ENCODE data around the gene NKAIN2.

NKAIN2 gene

GRCh38 chr6:124467366-124467765 is 663.7 kb downstream of the NKAIN2 start:
- Histone ChIP-seq H3K9me3 (replicated peaks; ENCODE audit: insufficient read depth, low read length) (no peaks in the 10 kb centered on the region), H3K27ac (ENCODE audit: low read length) (no peak overlapping the region), H3K36me3 (replicated peaks; ENCODE audit: insufficient read depth, low read length) (no peaks in the 10 kb centered on the region), H3K27me3 (replicated peaks; ENCODE audit: insufficient read depth, low read length) (no peaks in the 10 kb centered on the region), H3K4me3 (ENCODE audit: low read length) (no peak overlapping the region), H3F3A (ENCODE audit: insufficient read depth, low read length) (no peaks in the 10 kb centered on the region), H2AFZ (ENCODE audit: low read length) (no peak overlapping the region), H3K4me2 (ENCODE audit: low read depth, low read length) (no peak overlapping the region), H3K9ac (ENCODE audit: low read length) (no peak overlapping the region), H4K20me1 (ENCODE audit: insufficient read depth, low read length) (no peaks in the 10 kb centered on the region), H3K4me1 (ENCODE audit: low read length) (no peaks in the 10 kb centered on the region), H3K79me2 (ENCODE audit: low read length) (no peaks in the 10 kb centered on the region), H3K9me2 (replicated peaks; ENCODE audit: insufficient read depth, low read length) (no peaks in the 10 kb centered on the region)
- DNase-seq = no peak
- TF ChIP-seq EZH2phosphoT487 (IDR thresholded peaks at IDR 0.05; ENCODE audit: low read length) (no peak), EZH2 (optimal IDR thresholded peaks at IDR 0.05; ENCODE audit: low read depth, low read length) (no peak), CTCF (IDR thresholded peaks at IDR 0.05; ENCODE audit: low read length) (no peak)

GRCh38 chr6:124470803-124471202 is 667.1 kb downstream of the NKAIN2 start:
- Histone ChIP-seq H3F3A (ENCODE audit: insufficient read depth, low read length) (no peaks in the 10 kb centered on the region), H3K79me2 (ENCODE audit: low read length) (no peaks in the 10 kb centered on the region), H3K27me3 (replicated peaks; ENCODE audit: insufficient read depth, low read length) (no peaks in the 10 kb centered on the region), H2AFZ (ENCODE audit: low read length) (no peak overlapping the region), H4K20me1 (ENCODE audit: insufficient read depth, low read length) (no peaks in the 10 kb centered on the region), H3K4me1 (ENCODE audit: low read length) (no peaks in the 10 kb centered on the region), H3K27ac (ENCODE audit: low read length) (no peak overlapping the region), H3K4me3 (ENCODE audit: low read length) (no peak overlapping the region), H3K4me2 (ENCODE audit: low read depth, low read length) (no peak overlapping the region), H3K9ac (ENCODE audit: low read length) (no peak overlapping the region), H3K9me2 (replicated peaks; ENCODE audit: insufficient read depth, low read length) (no peaks in the 10 kb centered on the region), H3K9me3 (replicated peaks; ENCODE audit: insufficient read depth, low read length) (no peaks in the 10 kb centered on the region), H3K36me3 (replicated peaks; ENCODE audit: insufficient read depth, low read length) (no peaks in the 10 kb centered on the region)
- TF ChIP-seq CTCF (IDR thresholded peaks at IDR 0.05; ENCODE audit: low read length) (no peak), EZH2 (optimal IDR thresholded peaks at IDR 0.05; ENCODE audit: low read depth, low read length) (no peak), EZH2phosphoT487 (IDR thresholded peaks at IDR 0.05; ENCODE audit: low read length) (no peak)
- no peak for DNase-seq

- H3K79me2 ChIP-seq (ENCODE audit: low read length) = no peaks in the 10 kb centered on the region
- H3K9me3 ChIP-seq (replicated peaks; ENCODE audit: insufficient read depth, low read length) = no peaks in the 10 kb centered on the region
- H3K4me2 ChIP-seq (ENCODE audit: low read depth, low read length) = no peak overlapping the region
- no peaks in the 10 kb centered on the region for H4K20me1 ChIP-seq (ENCODE audit: insufficient read depth, low read length)
- H3K4me1 ChIP-seq (ENCODE audit: low read length) = no peaks in the 10 kb centered on the region
- DNase-seq = no peak
- TF ChIP-seq CTCF (IDR thresholded peaks at IDR 0.05; ENCODE audit: low read length) (no peak), EZH2phosphoT487 (IDR thresholded peaks at IDR 0.05; ENCODE audit: low read length) (no peak), EZH2 (optimal IDR thresholded peaks at IDR 0.05; ENCODE audit: low read depth, low read length) (no peak)
- H3K4me3 ChIP-seq (ENCODE audit: low read length) = no peak overlapping the region
- no peak overlapping the region for H3K27ac ChIP-seq (ENCODE audit: low read length)
- H3K27me3 ChIP-seq (replicated peaks; ENCODE audit: insufficient read depth, low read length) = no peaks in the 10 kb centered on the region
- H3K9ac ChIP-seq (ENCODE audit: low read length) = no peak overlapping the region
- H3K36me3 ChIP-seq (replicated peaks; ENCODE audit: insufficient read depth, low read length) = no peaks in the 10 kb centered on the region
- H3K9me2 ChIP-seq (replicated peaks; ENCODE audit: insufficient read depth, low read length) = no peaks in the 10 kb centered on the region
- no peak overlapping the region for H2AFZ ChIP-seq (ENCODE audit: low read length)
- no peaks in the 10 kb centered on the region for H3F3A ChIP-seq (ENCODE audit: insufficient read depth, low read length)
These were observed 671.5 kb downstream of the NKAIN2 start for GRCh38 chr6:124475176-124475575.
